HG02798 (cell line): ENCODE measurements around the gene ELP2.
"Not testable (repeated sequence)": the region's sequence is repeated elsewhere in the genome, so short reads cannot be mapped to it uniquely, and the experiment has no call there.

ENCODE experiments used
- ATAC-seq: cut with Tn5 transposase; IDR thresholded peaks from one replicate; pipeline ENCODE4 v1.9.1; 2021; ENCODE audit warnings: mild to moderate bottlenecking; ENCODE audit not compliant: unreplicated experiment, poor library complexity

Gene ELP2

GRCh38 chr18:36155851-36156757 lies 26.4 kb downstream of the ELP2 start:
- no peak for ATAC-seq

- no peak for ATAC-seq
Observed at GRCh38 chr18:36157441-36157840, 27.7 kb downstream of the ELP2 start.

- no peak for ATAC-seq
Observed at GRCh38 chr18:36158266-36158867, 28.7 kb downstream of the ELP2 start.

GRCh38 chr18:36160959-36161371 lies 31.3 kb downstream of the ELP2 start:
- ATAC-seq = no peak

- no peak for ATAC-seq
Observed at GRCh38 chr18:36162981-36163380, 33.3 kb downstream of the ELP2 start.

GRCh38 chr18:36167692-36168218 lies 38.1 kb downstream of the ELP2 start:
- no peak for ATAC-seq

GRCh38 chr18:36168296-36168695 lies 38.6 kb downstream of the ELP2 start:
- ATAC-seq = not testable (repeated sequence)

- ATAC-seq = no peak
Observed at GRCh38 chr18:36169938-36170337, 40.2 kb downstream of the ELP2 start.

GRCh38 chr18:36175481-36175880 lies 45.8 kb downstream of the ELP2 start:
- no peak for ATAC-seq

GRCh38 chr18:36176177-36176584 lies 46.5 kb downstream of the ELP2 start:
- ATAC-seq = no peak

GRCh38 chr18:36176711-36177110 lies 47.0 kb downstream of the ELP2 start:
- no peak for ATAC-seq

- ATAC-seq = no peak
Observed at GRCh38 chr18:36177913-36178312, 48.2 kb downstream of the ELP2 start.

GRCh38 chr18:36179562-36180355 lies 50.1 kb downstream of the ELP2 start:
- no peak for ATAC-seq

- ATAC-seq = no peak
Observed at GRCh38 chr18:36181441-36181840, 51.7 kb downstream of the ELP2 start.

- no peak for ATAC-seq
Observed at GRCh38 chr18:36181898-36182506, 52.3 kb downstream of the ELP2 start.

- no peak for ATAC-seq
Observed at GRCh38 chr18:36183033-36183432, 53.3 kb downstream of the ELP2 start.

- no peak for ATAC-seq
Observed at GRCh38 chr18:36183987-36184386, 54.3 kb downstream of the ELP2 start.

GRCh38 chr18:36185157-36185556 lies 55.5 kb downstream of the ELP2 start:
- no peak for ATAC-seq

- ATAC-seq = no peak
Observed at GRCh38 chr18:36185901-36186460, 56.3 kb downstream of the ELP2 start.
